DOHH2 (cell line): ENCODE measurements around the gene RIN2.

ENCODE experiments used
- H3F3A ChIP-seq: fragments of 200-600 bp; sonication (generic), shearing (Covaris generic); 2 replicates; pipeline ENCODE4 v1.6.0; 2016; ENCODE audit warnings: antibody characterized with exemption, mild to moderate bottlenecking; ENCODE audit not compliant: control insufficient read depth, insufficient read depth
- H3K27ac ChIP-seq: fragments of 200-600 bp; sonication (generic); 2 replicates; pipeline ENCODE4 v1.5.1; 2014; ENCODE audit warnings: low read depth, mild to moderate bottlenecking, low read length, moderate library complexity
- H3K27me3 ChIP-seq: fragments of 200-600 bp; sonication (generic); 2 replicates; pipeline ENCODE4 v1.6.1; 2014; ENCODE audit warnings: mild to moderate bottlenecking, low read length, mixed read lengths; ENCODE audit not compliant: control insufficient read depth
- H3K36me3 ChIP-seq: fragments of 200-600 bp; sonication (generic); 2 replicates; pipeline ENCODE4 v1.6.1; 2014; ENCODE audit warnings: mild to moderate bottlenecking, low read length, moderate library complexity, mixed read lengths; ENCODE audit not compliant: control insufficient read depth
- H3K4me1 ChIP-seq: fragments of 200-600 bp; sonication (generic); 2 replicates; pipeline ENCODE4 v1.6.1; 2014; ENCODE audit warnings: mild to moderate bottlenecking, low read length, mixed read lengths; ENCODE audit not compliant: control insufficient read depth
- H3K4me2 ChIP-seq: fragments of 200-600 bp; sonication (generic); 2 replicates; pipeline ENCODE4 v1.6.0; 2014; ENCODE audit warnings: mild to moderate bottlenecking, low read length, moderate library complexity
- H3K4me3 ChIP-seq: fragments of 200-600 bp; sonication (generic); 2 replicates; pipeline ENCODE4 v1.5.1; 2014; ENCODE audit warnings: mild to moderate bottlenecking, low read length, mixed read lengths
- H3K79me2 ChIP-seq: fragments of 200-600 bp; sonication (generic); 2 replicates; pipeline ENCODE4 v1.6.1; 2014; ENCODE audit warnings: mild to moderate bottlenecking, low read length, mixed read lengths; ENCODE audit not compliant: control insufficient read depth
- H3K9me2 ChIP-seq: fragments of 200-600 bp; sonication (generic); replicated peaks from 2 replicates; pipeline ENCODE4 v1.6.1; 2014; ENCODE audit warnings: mild to moderate bottlenecking, low read length, mixed read lengths; ENCODE audit not compliant: control insufficient read depth
- H3K9me3 ChIP-seq: fragments of 200-600 bp; sonication (generic); 2 replicates; pipeline ENCODE4 v1.6.1; 2014; ENCODE audit warnings: antibody characterized with exemption, low read length, mixed read lengths; ENCODE audit not compliant: control insufficient read depth, insufficient read depth
- H4K20me1 ChIP-seq: fragments of 200-600 bp; sonication (generic); 2 replicates; pipeline ENCODE4 v1.6.0; 2014; ENCODE audit warnings: low read depth, mild to moderate bottlenecking, antibody characterized with exemption, low read length, moderate library complexity; ENCODE audit not compliant: control insufficient read depth, insufficient read depth
- CTCF ChIP-seq: fragments of 200-600 bp; sonication (generic); IDR thresholded peaks from one replicate; pipeline ENCODE4 v1.5.1; 2014; ENCODE audit warnings: antibody characterized with exemption, mild to moderate bottlenecking, low read depth, low read length; ENCODE audit not compliant: poor library complexity, severe bottlenecking
- EZH2phosphoT487 ChIP-seq: fragments of 200-600 bp; sonication (generic); IDR thresholded peaks from 2 replicates; pipeline ENCODE4 v1.6.1; 2017; ENCODE audit warnings: borderline replicate concordance, mild to moderate bottlenecking, antibody characterized with exemption, low read length, moderate library complexity, mixed read lengths

RIN2 gene

GRCh38 chr20:19758133-19758500 lies at the start of gene RIN2:
RIN2 (plus strand) TSS chr20:19758258; CDS start chr20:19889602, 131,344 bp downstream.
- H3K27ac ChIP-seq = no peak within 1 kb of the TSS

GRCh38 chr20:19709635-19710335 lies 48.3 kb upstream of the RIN2 start:
- no peak overlapping the region for H3K4me2 ChIP-seq
- H3F3A ChIP-seq = no peaks in the 10 kb centered on the region
- no peaks in the 10 kb centered on the region for H3K4me1 ChIP-seq
- H3K9me3 ChIP-seq = peaks cover 6% of the 10 kb centered on the region; the same call in 1 of the 2 replicates
- no peak overlapping the region for H3K4me3 ChIP-seq
- TF ChIP-seq CTCF = no peak
- no peak for TF ChIP-seq EZH2phosphoT487
- H3K79me2 ChIP-seq = no peaks in the 10 kb centered on the region
- no peaks in the 10 kb centered on the region for H3K36me3 ChIP-seq
- H3K27me3 ChIP-seq = no peaks in the 10 kb centered on the region
- no peak overlapping the region for H3K27ac ChIP-seq
- H3K9me2 ChIP-seq = no peaks in the 10 kb centered on the region
- no peaks in the 10 kb centered on the region for H4K20me1 ChIP-seq

More at GRCh38 chr20:19758133-19758500, at the start of gene RIN2:
- Histone ChIP-seq H3K79me2 (no peaks in the 10 kb centered on the region), H3K27me3 (no peaks in the 10 kb centered on the region; the same call in 1 of the 2 replicates), H3K4me1 (no peaks in the 10 kb centered on the region), H3K9me3 (no peaks in the 10 kb centered on the region), H3F3A (no peaks in the 10 kb centered on the region), H3K4me3 (no peak within 1 kb of the TSS), H3K36me3 (no peaks in the 10 kb centered on the region), H4K20me1 (no peaks in the 10 kb centered on the region), H3K9me2 (no peaks in the 10 kb centered on the region), H3K4me2 (no peak within 1 kb of the TSS)
- TF ChIP-seq CTCF (no peak), EZH2phosphoT487 (no peak)

- no peaks in the 10 kb centered on the region for H3K27me3 ChIP-seq
- no peaks in the 10 kb centered on the region for H3K36me3 ChIP-seq
- H4K20me1 ChIP-seq = no peaks in the 10 kb centered on the region
- H3K4me3 ChIP-seq = no peak overlapping the region
- H3K4me1 ChIP-seq = no peaks in the 10 kb centered on the region
- H3K9me3 ChIP-seq = peaks cover 6% of the 10 kb centered on the region; the same call in 1 of the 2 replicates
- H3K9me2 ChIP-seq = no peaks in the 10 kb centered on the region
- no peak for TF ChIP-seq EZH2phosphoT487
- no peak overlapping the region for H3K27ac ChIP-seq
- H3K4me2 ChIP-seq = no peak overlapping the region
- H3F3A ChIP-seq = no peaks in the 10 kb centered on the region
- no peaks in the 10 kb centered on the region for H3K79me2 ChIP-seq
Observed at GRCh38 chr20:19710336-19711120, 47.5 kb upstream of the RIN2 start.

GRCh38 chr20:19711126-19711525 lies 46.9 kb upstream of the RIN2 start:
- Histone ChIP-seq H3K79me2 (no peaks in the 10 kb centered on the region), H3K9me3 (peaks cover 6% of the 10 kb centered on the region; the same call in 1 of the 2 replicates), H3K36me3 (no peaks in the 10 kb centered on the region), H4K20me1 (no peaks in the 10 kb centered on the region), H3F3A (no peaks in the 10 kb centered on the region), H3K27ac (no peak overlapping the region), H3K4me1 (no peaks in the 10 kb centered on the region), H3K27me3 (no peaks in the 10 kb centered on the region), H3K4me3 (no peak overlapping the region), H3K4me2 (no peak overlapping the region), H3K9me2 (no peaks in the 10 kb centered on the region)
- TF ChIP-seq CTCF (no peak), EZH2phosphoT487 (no peak)
